WTC11 (cell line): ENCODE results near the gene PPP1R12A. TPM values are rescaled to one million over a fixed set of nuclear protein-coding genes. Genes with fewer than 3 reads are reported as not detected.

Experiments
- ATAC-seq: fragments of 200-7000 bp; cut with Tn5 transposase; 2 replicates; pipeline ENCODE4 v1.10.0; 2021; ENCODE audit warnings: mild to moderate bottlenecking, moderate library complexity
- CTCF ChIA-PET: fragments of 300-600 bp; sonication (Branson Sonifier 250); formaldehyde crosslinking; loops from one replicate; lab custom pipeline; 2021; ENCODE audit warnings: antibody characterized with exemption; lab: Charles Lee
- POLR2A ChIA-PET: fragments of 350-600 bp; sonication (Branson Sonifier 250); formaldehyde crosslinking; loops from one replicate; lab custom pipeline; 2021; ENCODE audit warnings: antibody characterized with exemption; lab: Charles Lee
- DNase-seq: peaks from one replicate; pipeline ENCODE4 v3.0.0; 2021; ENCODE audit warnings: low spot score
- H3K27ac Mint-ChIP-seq: 2 replicates; pipeline ENCODE4 v1.8.0; 2021; ENCODE audit warnings: mixed read lengths
- H3K27me3 Mint-ChIP-seq: 2 replicates; pipeline ENCODE4 v1.8.0; 2021; ENCODE audit warnings: low read depth, mild to moderate bottlenecking, moderate library complexity, mixed read lengths
- H3K36me3 Mint-ChIP-seq: 2 replicates; pipeline ENCODE4 v1.8.0; 2021; ENCODE audit warnings: mixed read lengths
- H3K4me1 Mint-ChIP-seq: 2 replicates; pipeline ENCODE4 v1.8.0; 2022; ENCODE audit warnings: mixed read lengths
- H3K4me3 Mint-ChIP-seq: 2 replicates; pipeline ENCODE4 v1.8.0; 2021; ENCODE audit warnings: mild to moderate bottlenecking, moderate library complexity, mixed read lengths
- H3K9me3 Mint-ChIP-seq: 2 replicates; pipeline ENCODE4 v1.8.0; 2021; ENCODE audit warnings: mixed read lengths
- CBFB ChIP-seq: sonication (generic); formaldehyde crosslinking; IDR thresholded peaks from 2 replicates; pipeline ENCODE4 v1.8.1; 2022; ENCODE audit warnings: mild to moderate bottlenecking, low read depth, missing genetic modification reagents
- CREM ChIP-seq: sonication (generic); formaldehyde crosslinking; IDR thresholded peaks from 2 replicates; pipeline ENCODE4 v1.8.1; 2022; ENCODE audit warnings: mild to moderate bottlenecking, missing genetic modification reagents, moderate library complexity
- CTCF ChIP-seq: fragments of 200-600 bp; IDR thresholded peaks from 2 replicates; pipeline ENCODE4 v1.8.0; 2022; ENCODE audit warnings: antibody characterized with exemption
- EMX1 ChIP-seq: fragments of 250-450 bp; sonication (Bioruptor Pico); IDR thresholded peaks from 2 replicates; pipeline ENCODE4 v1.8.0; 2021; ENCODE audit warnings: mild to moderate bottlenecking
- FOXJ3 ChIP-seq: sonication (generic); formaldehyde crosslinking; IDR thresholded peaks from 2 replicates; pipeline ENCODE4 v1.9.0; 2021; ENCODE audit warnings: missing genetic modification reagents, mild to moderate bottlenecking, borderline replicate concordance
- FOXK1 ChIP-seq: sonication (generic); formaldehyde crosslinking; IDR thresholded peaks from 2 replicates; pipeline ENCODE4 v1.8.0; 2022; ENCODE audit warnings: mild to moderate bottlenecking, moderate library complexity, missing genetic modification reagents
- IRF2 ChIP-seq: sonication (generic); formaldehyde crosslinking; IDR thresholded peaks from 2 replicates; pipeline ENCODE4 v1.8.0; 2022; ENCODE audit warnings: low read depth, missing genetic modification reagents, borderline replicate concordance
- JAZF1 ChIP-seq: fragments of 250-450 bp; sonication (Bioruptor Pico); IDR thresholded peaks from 2 replicates; pipeline ENCODE4 v1.9.0; 2021; ENCODE audit warnings: moderate library complexity, mild to moderate bottlenecking, inconsistent platforms
- MXD4 ChIP-seq: fragments of 250-450 bp; sonication (Bioruptor Pico); IDR thresholded peaks from 2 replicates; pipeline ENCODE4 v1.8.0; 2021; ENCODE audit warnings: mild to moderate bottlenecking, moderate library complexity, borderline replicate concordance
- NFYB ChIP-seq: sonication (generic); formaldehyde crosslinking; conservative IDR thresholded peaks from 2 replicates; pipeline ENCODE4 v1.8.0; 2022; ENCODE audit warnings: low read depth, missing genetic modification reagents
- OVOL2 ChIP-seq: fragments of 250-450 bp; sonication (Bioruptor Pico); IDR thresholded peaks from 2 replicates; pipeline ENCODE4 v1.9.0; 2021; ENCODE audit warnings: mild to moderate bottlenecking, borderline replicate concordance
- SMAD4 ChIP-seq: sonication (generic); formaldehyde crosslinking; IDR thresholded peaks from 2 replicates; pipeline ENCODE4 v1.8.0; 2022; ENCODE audit warnings: mild to moderate bottlenecking, missing genetic modification reagents
- SP1 ChIP-seq: sonication (generic); formaldehyde crosslinking; conservative IDR thresholded peaks from 2 replicates; pipeline ENCODE4 v1.8.1; 2022; ENCODE audit warnings: missing genetic modification reagents
- STAT6 ChIP-seq: sonication (generic); formaldehyde crosslinking; conservative IDR thresholded peaks from 2 replicates; pipeline ENCODE4 v1.8.1; 2023; ENCODE audit warnings: mild to moderate bottlenecking, low read depth, missing genetic modification reagents, moderate library complexity
- TEAD4 ChIP-seq: sonication (generic); formaldehyde crosslinking; IDR thresholded peaks from 2 replicates; pipeline ENCODE4 v1.8.0; 2022; ENCODE audit warnings: mild to moderate bottlenecking, missing genetic modification reagents
- USF1 ChIP-seq: sonication (generic); formaldehyde crosslinking; IDR thresholded peaks from 2 replicates; pipeline ENCODE4 v1.8.0; 2022; ENCODE audit warnings: mild to moderate bottlenecking, missing genetic modification reagents
- ZNF121 ChIP-seq: sonication (generic); formaldehyde crosslinking; IDR thresholded peaks from 2 replicates; pipeline ENCODE4 v1.8.0; 2023; ENCODE audit warnings: missing genetic modification reagents
- ZNF416 ChIP-seq: fragments of 250-450 bp; sonication (Bioruptor Pico); IDR thresholded peaks from 2 replicates; pipeline ENCODE4 v1.9.0; 2021; ENCODE audit warnings: mild to moderate bottlenecking, inconsistent platforms
- ZNF423 ChIP-seq: fragments of 250-450 bp; sonication (Bioruptor Pico); IDR thresholded peaks from 2 replicates; pipeline ENCODE4 v2.1.2; 2022; ENCODE audit warnings: mild to moderate bottlenecking, moderate library complexity
- total RNA-seq: library from RNA; stranded (reverse); gene quantifications from 3 replicates; pipeline ENCODE4 v1.2.3, GENCODE V29; 2021

Gene PPP1R12A
- total RNA-seq, 1 experiment from 2014 or later: 83.8 TPM

- no peaks in the 10 kb centered on the region for H3K9me3 Mint-ChIP-seq
- no peak overlapping the region for H3K27ac Mint-ChIP-seq
- peaks cover 37% of the 10 kb centered on the region for H3K4me1 Mint-ChIP-seq
- ATAC-seq (no peak), DNase-seq (no peak)
- H3K4me3 Mint-ChIP-seq: no peak overlapping the region
- CTCF ChIA-PET: no interaction called here
- POLR2A ChIA-PET: no interaction called here
- TF ChIP-seq CREM (CRISPR knock-in tag): no peak
- TF ChIP-seq CBFB (CRISPR knock-in tag): no peak
- TF ChIP-seq SMAD4: no peak
- no peak for TF ChIP-seq JAZF1
- TF ChIP-seq ZNF416 (CRISPR knock-in tag): no peak
- no peak for TF ChIP-seq EMX1 (CRISPR knock-in tag)
- TF ChIP-seq CTCF: no peak
- TF ChIP-seq FOXK1 (CRISPR knock-in tag): no peak
- TF ChIP-seq TEAD4 (CRISPR knock-in tag): no peak
- TF ChIP-seq NFYB (CRISPR knock-in tag): no peak
- H3K27me3 Mint-ChIP-seq: no peaks in the 10 kb centered on the region
- H3K36me3 Mint-ChIP-seq: no peaks in the 10 kb centered on the region
Measured at GRCh38 chr12:79921786-79922185, 13.1 kb downstream of the PPP1R12A start.

GRCh38 chr12:79920421-79921238, 14.3 kb downstream of the PPP1R12A start:
- H3K9me3 Mint-ChIP-seq: no peaks in the 10 kb centered on the region
- H3K4me3 Mint-ChIP-seq: no peak overlapping the region
- no peaks in the 10 kb centered on the region for H3K36me3 Mint-ChIP-seq
- H3K4me1 Mint-ChIP-seq: peaks cover 49% of the 10 kb centered on the region
- TF ChIP-seq USF1 (CRISPR knock-in tag) (no peak), JAZF1 (no peak), EMX1 (CRISPR knock-in tag) (no peak), OVOL2 (CRISPR knock-in tag) (no peak), STAT6 (no peak), ZNF121 (no peak), MXD4 (no peak), FOXJ3 (CRISPR knock-in tag) (no peak), ZNF423 (no peak), CTCF (no peak), SP1 (no peak), IRF2 (no peak)
- TF ChIP-seq, all 79 proteins: peak for 0
- DNase-seq (no peak), ATAC-seq (no peak)
- no peak overlapping the region for H3K27ac Mint-ChIP-seq
- no peaks in the 10 kb centered on the region for H3K27me3 Mint-ChIP-seq
- ChIA-PET CTCF (no interaction called here), POLR2A (no interaction called here)
